Colonic mucosa (tissue), 4 donors: ENCODE results near the gene SRR. TPM values are rescaled to one million over a fixed set of nuclear protein-coding genes. Genes with fewer than 3 reads are reported as not detected.

Experiments used
- DNase-seq: peaks from one replicate; pipeline ENCODE4 v3.0.0-alpha.2; 2020
- H3K27ac ChIP-seq: fragments of 200-600 bp; one replicate; pipeline ENCODE4 v1.8.0; 2021
- H3K27me3 ChIP-seq: fragments of 200-600 bp; one replicate; pipeline ENCODE4 v1.8.0; 2021
- H3K36me3 ChIP-seq: fragments of 200-600 bp; one replicate; pipeline ENCODE4 v1.8.0; 2021
- H3K4me1 ChIP-seq: fragments of 200-600 bp; one replicate; pipeline ENCODE4 v1.8.0; 2021; ENCODE audit warnings: mild to moderate bottlenecking
- H3K4me3 ChIP-seq: fragments of 200-600 bp; one replicate; pipeline ENCODE4 v1.8.0; 2021
- H3K9ac ChIP-seq, 2 donors: one replicate each; pipeline ENCODE4 v1.7.0; 2013; ENCODE audit warnings: control low read depth in 2 of 2, low read depth in 2 of 2, low read length in 2 of 2
- H3K9me3 ChIP-seq: fragments of 200-600 bp; one replicate; pipeline ENCODE4 v1.8.0; 2021
- CTCF ChIP-seq: fragments of 200-600 bp; IDR thresholded peaks from one replicate; pipeline ENCODE4 v1.8.0; 2022; ENCODE audit warnings: antibody characterized with exemption, mild to moderate bottlenecking
- intact Hi-C: fragments of 100-400 bp; cut with DNase I; formaldehyde crosslinking; loops from one replicate; pipeline ENCODE4 v1.14.1; 2022
- total RNA-seq, 2 donors: library from RNA; stranded (reverse); fragmentation: NEBNext Ultra II Directional in 1 of 2; extraction: Animal tissue kit (Norgen Biotek cat#: 25700) in 1 of 2; gene quantifications; one replicate each; pipeline ENCODE4 v1.2.1, GENCODE V29; 2021
- donor health status: healthy.
- donor health status: DM: no; HTN: no; CAD: no.
- donor health status: DM: no; HTN: no; CAD: no.

Gene SRR
- total RNA-seq, 2 donors from 2014 or later, result 9.0 to 11.0 TPM

GRCh38 chr17:2271985-2272702 is 31.6 kb upstream of the SRR start:
- Histone ChIP-seq H3K9ac (no peak overlapping the region), H3K4me3 (no peak overlapping the region), H3K9me3 (no peaks in the 10 kb centered on the region), H3K27me3 (no peaks in the 10 kb centered on the region), H3K36me3 (no peaks in the 10 kb centered on the region), H3K4me1 (no peaks in the 10 kb centered on the region), H3K27ac (no peak overlapping the region)
- TF ChIP-seq CTCF, result no peak
- intact Hi-C loops, result loop anchor here (10.0 kb wide), 1 partner anchor 217 kb away; the partner anchor contains the start of gene HIC1
- no peak for DNase-seq

GRCh38 chr17:2274414-2274813 is 29.3 kb upstream of the SRR start:
- no peak overlapping the region for H3K4me3 ChIP-seq
- no peak for TF ChIP-seq CTCF
- H3K9ac ChIP-seq, result no peak overlapping the region
- DNase-seq, result no peak
- H3K27me3 ChIP-seq, result no peaks in the 10 kb centered on the region
- no peaks in the 10 kb centered on the region for H3K36me3 ChIP-seq
- intact Hi-C loops, result loop anchor here (10.0 kb wide), 1 partner anchor 220 kb away; the partner anchor contains the start of gene HIC1
- H3K9me3 ChIP-seq, result no peaks in the 10 kb centered on the region
- H3K27ac ChIP-seq, result no peak overlapping the region
- H3K4me1 ChIP-seq, result no peaks in the 10 kb centered on the region

- no peaks in the 10 kb centered on the region for H3K4me1 ChIP-seq
- H3K9ac ChIP-seq, result no peak overlapping the region
- no peaks in the 10 kb centered on the region for H3K27me3 ChIP-seq
- H3K36me3 ChIP-seq, result no peaks in the 10 kb centered on the region
- no peaks in the 10 kb centered on the region for H3K9me3 ChIP-seq
- no peak for DNase-seq
- no peak for TF ChIP-seq CTCF
- no peak overlapping the region for H3K27ac ChIP-seq
- intact Hi-C loops, result loop anchor here (10.0 kb wide), 1 partner anchor 221 kb away; the partner anchor contains the start of gene HIC1
- H3K4me3 ChIP-seq, result no peak overlapping the region
Observed at GRCh38 chr17:2275722-2276121, 28.0 kb upstream of the SRR start.

- intact Hi-C loops, result loop anchor here (10.0 kb wide), 1 partner anchor 223 kb away; the partner anchor contains the start of gene HIC1
- no peaks in the 10 kb centered on the region for H3K36me3 ChIP-seq
- no peaks in the 10 kb centered on the region for H3K4me1 ChIP-seq
- TF ChIP-seq CTCF, result no peak
- H3K27ac ChIP-seq, result no peak overlapping the region
- no peaks in the 10 kb centered on the region for H3K9me3 ChIP-seq
- no peak overlapping the region for H3K4me3 ChIP-seq
- no peak for DNase-seq
- no peak overlapping the region for H3K9ac ChIP-seq
- H3K27me3 ChIP-seq, result no peaks in the 10 kb centered on the region
Observed at GRCh38 chr17:2277429-2278170, 26.1 kb upstream of the SRR start.

GRCh38 chr17:2279707-2280106 is 24.0 kb upstream of the SRR start:
- Histone ChIP-seq H3K9ac (no peak overlapping the region), H3K4me1 (no peaks in the 10 kb centered on the region), H3K4me3 (no peak overlapping the region), H3K9me3 (no peaks in the 10 kb centered on the region), H3K27me3 (no peaks in the 10 kb centered on the region), H3K27ac (no peak overlapping the region), H3K36me3 (no peaks in the 10 kb centered on the region)
- TF ChIP-seq CTCF, result no peak
- no peak for DNase-seq
- intact Hi-C loops, result loop anchor here (10.0 kb wide), 1 partner anchor 225 kb away; the partner anchor contains the start of gene HIC1
